Large intestine (tissue), 3 donors: ENCODE results near the gene KDM7A. TPM values are rescaled to one million over a fixed set of nuclear protein-coding genes. Genes with fewer than 3 reads are reported as not detected.

Experiments
- DNase-seq, 2 donors: peaks; one replicate each; pipeline versions ENCODE4 v3.0.0 to v3.0.0-alpha.2; 2013
- H3K27ac ChIP-seq: one replicate; pipeline ENCODE4 v1.5.1; 2013; ENCODE audit warnings: low read length
- H3K27me3 ChIP-seq: 2 replicates; pipeline ENCODE4 v1.6.1; 2013; ENCODE audit warnings: low read length; ENCODE audit not compliant: control insufficient read depth, insufficient read depth
- H3K36me3 ChIP-seq: 2 replicates; pipeline ENCODE4 v1.6.1; 2013; ENCODE audit warnings: low read length; ENCODE audit not compliant: control insufficient read depth, insufficient read depth
- H3K4me1 ChIP-seq: one replicate; pipeline ENCODE4 v1.6.1; 2013; ENCODE audit warnings: low read length; ENCODE audit not compliant: control insufficient read depth, insufficient read depth
- H3K4me3 ChIP-seq: one replicate; pipeline ENCODE4 v1.5.1; 2013; ENCODE audit warnings: low read length
- H3K9me3 ChIP-seq: one replicate; pipeline ENCODE4 v1.6.1; 2013; ENCODE audit warnings: mild to moderate bottlenecking, low read depth, low read length, moderate library complexity; ENCODE audit not compliant: control insufficient read depth
- WGBS: methylation state at CpG from one replicate; pipeline ENCODE4 v1.1.5; 2013; ENCODE audit warnings: low lambda C conversion rate; ENCODE audit not compliant: insufficient coverage; 5-methylcytosine and 5-hydroxymethylcytosine counted together
- polyA plus RNA-seq: library from polyadenylated mRNA; unstranded; fragments of 120-200 nt; gene quantifications from one replicate; pipeline ENCODE4 v1.2.1, GENCODE V29; 2013

The KDM7A gene
- polyA plus RNA-seq, 1 donor: 17.3 TPM

DNA sequence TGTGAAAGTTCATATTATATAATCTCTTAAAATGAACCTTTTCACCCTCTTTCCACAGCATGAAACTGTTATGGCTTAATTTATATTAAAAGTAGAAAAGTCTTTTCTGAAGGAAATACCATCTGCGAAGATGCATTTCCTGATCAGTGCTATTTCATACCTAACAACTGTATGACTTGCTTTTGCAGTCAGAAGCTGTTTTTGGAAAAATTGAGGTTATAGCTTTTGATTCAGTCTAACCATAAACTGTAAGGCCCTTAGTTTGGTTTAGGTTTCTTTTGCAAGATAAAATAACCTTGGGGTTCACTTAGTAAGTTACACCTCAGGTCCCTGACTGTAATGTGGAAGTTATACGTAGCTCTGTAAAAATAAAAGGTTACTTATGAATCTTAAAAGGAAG is 91.3 kb downstream of the KDM7A start:
- no peak overlapping the region for H3K27ac ChIP-seq
- H3K9me3 ChIP-seq: no peaks in the 10 kb centered on the region
- no CpG with 5 or more reads among the region's 2 CpGs for WGBS
- no peak for DNase-seq
- no peaks in the 10 kb centered on the region for H3K27me3 ChIP-seq
- H3K36me3 ChIP-seq: peaks cover 12% of the 10 kb centered on the region
- H3K4me1 ChIP-seq: no peaks in the 10 kb centered on the region
- H3K4me3 ChIP-seq: no peak overlapping the region

DNA sequence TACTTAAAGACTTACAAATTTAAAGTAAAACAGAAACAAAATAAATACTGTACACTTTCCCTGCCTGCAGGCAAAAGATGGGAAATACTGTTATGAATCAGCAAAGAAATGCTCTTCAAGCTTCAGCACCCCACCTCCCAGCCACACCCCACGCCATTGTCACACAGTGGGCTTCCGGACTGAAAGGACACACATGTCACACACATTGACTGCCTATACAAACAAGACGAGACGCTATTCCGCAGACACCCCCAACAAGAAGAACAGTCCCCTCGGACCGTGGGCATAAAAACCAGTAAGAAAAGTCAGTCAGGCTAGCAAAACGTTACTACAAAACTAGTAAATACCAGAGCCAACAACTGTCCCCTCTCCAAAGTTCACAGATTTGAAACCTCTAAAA is 91.8 kb downstream of the KDM7A start:
- WGBS: 67% methylated on average over 1 of the region's 8 CpGs
- H3K27me3 ChIP-seq: no peaks in the 10 kb centered on the region
- peaks cover 10% of the 10 kb centered on the region for H3K36me3 ChIP-seq
- H3K9me3 ChIP-seq: no peaks in the 10 kb centered on the region
- H3K4me3 ChIP-seq: no peak overlapping the region
- DNase-seq: no peak
- H3K4me1 ChIP-seq: no peaks in the 10 kb centered on the region
- H3K27ac ChIP-seq: no peak overlapping the region

DNA sequence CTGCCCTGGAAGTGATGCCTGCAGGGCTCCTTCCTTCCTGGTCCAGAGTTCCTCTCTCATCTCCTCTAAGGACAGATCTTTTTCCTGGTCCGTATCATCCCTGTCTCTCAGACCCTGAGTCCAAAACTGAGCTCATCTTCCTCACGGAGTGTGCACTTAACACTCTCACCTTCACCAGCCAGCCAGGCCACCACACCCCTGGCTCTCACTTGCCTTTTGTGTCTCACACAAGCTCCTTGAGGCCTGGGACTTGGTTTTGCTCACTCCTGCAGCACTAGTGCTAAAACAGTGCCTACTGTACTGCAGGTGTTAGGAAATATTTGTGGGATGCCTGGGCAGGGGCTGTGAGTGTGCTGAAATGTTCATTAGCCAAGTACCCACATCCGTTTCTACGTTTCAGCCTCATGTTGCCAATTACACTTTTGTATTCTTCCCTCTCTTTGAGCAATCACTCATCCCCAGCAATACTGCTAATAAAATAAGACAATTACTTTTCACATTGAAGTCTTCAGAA is 92.6 kb downstream of the KDM7A start:
- DNase-seq: no peak
- 92% methylated on average over 2 of the region's 4 CpGs for WGBS
- no peak overlapping the region for H3K4me3 ChIP-seq
- no peaks in the 10 kb centered on the region for H3K9me3 ChIP-seq
- H3K36me3 ChIP-seq: peaks cover 10% of the 10 kb centered on the region
- H3K27ac ChIP-seq: no peak overlapping the region
- no peaks in the 10 kb centered on the region for H3K27me3 ChIP-seq
- H3K4me1 ChIP-seq: no peaks in the 10 kb centered on the region

DNA sequence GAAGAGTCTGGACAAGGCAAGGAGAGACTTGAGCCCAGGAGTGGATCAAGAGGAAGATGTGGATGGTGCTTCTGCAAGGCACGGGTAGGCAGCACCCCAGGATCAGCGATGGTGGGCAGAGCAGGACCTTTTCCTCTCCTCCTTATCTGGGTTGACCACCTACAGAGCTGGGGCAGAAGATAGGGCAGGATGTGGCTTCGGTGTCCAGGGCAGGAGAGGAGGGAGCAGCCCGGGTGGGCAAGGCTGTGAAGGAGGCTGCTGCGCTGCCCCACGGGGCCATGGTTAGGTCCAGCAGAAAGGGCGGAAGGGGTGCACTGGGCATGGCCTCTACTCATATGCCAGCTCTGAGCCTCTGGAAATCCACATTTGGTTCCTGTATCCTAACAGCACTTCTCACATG is 94.0 kb downstream of the KDM7A start:
- Histone ChIP-seq H3K4me1 (peaks cover 6% of the 10 kb centered on the region), H3K9me3 (no peaks in the 10 kb centered on the region), H3K36me3 (peaks cover 6% of the 10 kb centered on the region), H3K27me3 (no peaks in the 10 kb centered on the region), H3K27ac (no peak overlapping the region), H3K4me3 (no peak overlapping the region)
- no CpG with 5 or more reads among the region's 7 CpGs for WGBS
- no peak for DNase-seq

DNA sequence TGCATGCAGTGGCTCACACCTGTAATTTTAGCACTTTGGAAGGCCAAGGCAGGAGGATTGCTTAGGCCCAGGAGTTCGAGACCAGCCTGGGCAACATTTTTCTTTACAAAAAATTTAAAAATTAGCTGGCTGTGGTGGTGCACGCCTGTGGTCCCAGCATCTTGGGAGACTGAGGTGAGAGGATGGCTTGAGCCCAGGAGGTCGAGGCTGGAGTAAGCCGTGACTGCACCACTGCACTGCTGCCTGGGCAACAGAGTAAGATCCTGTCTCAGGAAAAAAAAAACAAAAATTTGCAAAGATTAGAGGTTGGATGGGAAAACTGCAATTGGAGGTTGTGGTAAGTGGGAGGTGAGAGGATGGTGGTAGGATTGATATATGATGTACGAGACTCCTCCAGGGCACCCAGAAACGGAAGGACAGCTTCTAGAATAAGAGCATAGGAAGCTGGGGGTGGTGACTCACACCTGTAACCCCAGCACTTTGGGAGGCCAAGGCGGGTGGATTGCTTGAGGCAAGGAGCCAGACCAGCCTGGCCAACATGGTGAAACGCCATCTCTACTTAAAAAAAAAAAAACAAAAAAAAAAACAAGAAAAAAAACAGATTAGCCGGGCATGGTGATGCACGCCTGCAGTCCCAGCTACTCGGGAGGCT is 94.9 kb downstream of the KDM7A start:
- WGBS: 100% methylated on average over 2 of the region's 11 CpGs
- H3K36me3 ChIP-seq: peaks cover 3% of the 10 kb centered on the region
- H3K27me3 ChIP-seq: no peaks in the 10 kb centered on the region
- DNase-seq: no peak
- no peak overlapping the region for H3K27ac ChIP-seq
- no peaks in the 10 kb centered on the region for H3K9me3 ChIP-seq
- peaks cover 6% of the 10 kb centered on the region for H3K4me1 ChIP-seq
- no peak overlapping the region for H3K4me3 ChIP-seq

DNA sequence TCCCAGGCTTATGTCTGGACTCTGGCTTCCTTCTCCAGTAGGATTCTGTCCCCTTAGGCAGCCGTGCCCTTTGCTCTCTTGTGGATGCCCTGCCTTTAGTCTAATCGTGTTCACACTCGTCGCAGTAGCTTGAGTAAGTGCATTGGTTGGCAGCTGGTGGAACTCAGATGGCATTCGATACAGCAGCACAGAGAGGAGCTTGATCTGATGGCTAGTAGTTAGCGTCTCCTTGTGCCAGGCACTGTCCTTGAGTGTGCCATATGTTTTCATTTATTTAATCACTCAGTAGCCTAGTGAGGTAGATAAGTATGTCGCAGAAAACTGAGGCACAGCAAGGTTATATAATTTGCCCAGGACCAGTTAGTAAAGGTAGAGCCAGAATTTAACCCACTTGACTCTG is 95.9 kb downstream of the KDM7A start:
- WGBS: no CpG with 5 or more reads among the region's 7 CpGs
- Histone ChIP-seq H3K36me3 (no peaks in the 10 kb centered on the region), H3K27me3 (no peaks in the 10 kb centered on the region), H3K9me3 (no peaks in the 10 kb centered on the region), H3K27ac (no peak overlapping the region), H3K4me1 (peaks cover 6% of the 10 kb centered on the region), H3K4me3 (no peak overlapping the region)
- no peak for DNase-seq

DNA sequence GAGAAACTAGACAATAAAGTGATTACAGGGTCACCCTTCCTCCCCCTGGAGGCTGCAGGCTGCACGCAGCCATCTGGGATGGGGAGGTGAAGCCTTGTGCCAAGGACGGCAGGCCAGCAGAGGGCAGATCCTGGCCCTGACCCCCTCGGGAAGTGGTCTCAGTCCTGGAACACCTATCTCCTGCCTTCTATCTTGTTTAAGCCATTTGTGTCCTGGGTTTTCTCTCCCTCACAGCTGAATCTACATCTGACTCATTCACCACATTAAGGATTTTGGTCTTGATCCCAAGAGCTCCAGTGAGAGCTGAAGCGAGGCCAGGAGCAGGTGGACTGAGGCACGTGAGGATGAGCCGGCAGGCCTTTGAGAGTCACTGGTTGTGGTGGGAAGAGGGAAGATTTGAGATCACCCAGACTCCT is 97.7 kb downstream of the KDM7A start:
- no peak overlapping the region for H3K27ac ChIP-seq
- 80% methylated on average over 1 of the region's 6 CpGs for WGBS
- no peak overlapping the region for H3K4me3 ChIP-seq
- H3K9me3 ChIP-seq: no peaks in the 10 kb centered on the region
- H3K36me3 ChIP-seq: no peaks in the 10 kb centered on the region
- no peaks in the 10 kb centered on the region for H3K27me3 ChIP-seq
- peak in 1 of 2 donors; percentile 30 for DNase-seq
- H3K4me1 ChIP-seq: peaks cover 6% of the 10 kb centered on the region

DNA sequence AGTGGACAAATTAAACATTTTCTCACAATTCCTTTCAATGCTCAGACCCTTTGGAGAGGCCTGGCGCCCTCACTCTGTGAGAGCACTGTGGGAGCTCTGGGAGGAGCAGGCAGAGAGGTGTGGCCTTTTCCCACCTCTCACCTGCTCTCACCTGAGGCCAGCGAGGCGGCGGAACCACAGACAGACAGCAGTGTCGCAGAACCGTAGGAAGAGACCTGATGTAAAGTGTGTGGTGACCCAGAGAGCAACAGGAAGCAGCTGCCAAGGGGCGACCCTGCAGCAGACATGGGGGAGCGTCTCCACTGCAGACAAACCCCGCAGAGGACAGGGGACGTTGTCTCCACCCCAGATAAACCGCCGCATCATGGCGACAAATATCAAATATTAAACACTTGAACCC is 98.4 kb downstream of the KDM7A start:
- Histone ChIP-seq H3K27ac (no peak overlapping the region), H3K27me3 (no peaks in the 10 kb centered on the region), H3K9me3 (no peaks in the 10 kb centered on the region), H3K4me3 (no peak overlapping the region), H3K36me3 (no peaks in the 10 kb centered on the region), H3K4me1 (peaks cover 6% of the 10 kb centered on the region)
- DNase-seq: no peak
- WGBS: no CpG with 5 or more reads among the region's 13 CpGs

DNA sequence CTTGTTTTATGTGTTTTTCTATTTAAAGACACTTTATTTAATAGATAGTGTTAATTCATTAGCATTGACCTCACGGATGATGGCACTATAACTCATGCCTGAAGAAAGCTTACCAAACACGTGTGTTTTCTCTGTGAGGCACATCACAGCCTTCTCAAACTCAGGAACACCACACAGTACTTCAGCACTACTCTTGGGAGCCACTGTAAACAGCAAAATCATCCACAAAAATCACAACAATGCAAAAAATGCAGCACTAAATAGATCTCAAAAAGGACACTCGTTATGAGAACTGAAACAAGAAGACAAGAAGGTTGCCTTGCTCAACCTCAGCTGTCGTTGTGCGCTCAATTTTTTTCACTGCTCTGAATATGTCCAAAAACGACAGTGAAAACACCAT is 102.0 kb downstream of the KDM7A start:
- H3K36me3 ChIP-seq: no peaks in the 10 kb centered on the region
- H3K9me3 ChIP-seq: no peaks in the 10 kb centered on the region
- DNase-seq: no peak
- H3K4me3 ChIP-seq: no peak overlapping the region
- WGBS: no CpG with 5 or more reads among the region's 6 CpGs
- H3K4me1 ChIP-seq: peaks cover 6% of the 10 kb centered on the region
- no peak overlapping the region for H3K27ac ChIP-seq
- no peaks in the 10 kb centered on the region for H3K27me3 ChIP-seq

DNA sequence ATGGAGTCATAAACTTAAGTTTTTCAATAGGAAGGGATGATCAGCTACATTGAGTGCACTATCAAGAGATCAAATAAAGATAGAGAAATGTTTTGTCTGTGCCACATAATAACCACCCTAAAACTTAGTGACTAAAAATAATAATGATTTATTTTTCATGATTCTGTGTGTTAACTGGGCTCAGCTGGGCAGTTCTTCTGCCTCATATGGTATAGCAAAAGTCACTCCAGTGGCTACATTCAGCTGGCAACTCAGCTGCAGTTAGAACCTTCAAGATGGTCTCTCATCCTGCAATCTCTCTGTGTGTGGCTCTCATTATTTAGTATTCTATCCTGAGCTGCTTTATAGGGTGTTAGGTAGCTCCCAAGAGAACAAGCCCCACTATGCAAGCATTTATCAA is 106.2 kb downstream of the KDM7A start:
- no peaks in the 10 kb centered on the region for H3K4me1 ChIP-seq
- H3K4me3 ChIP-seq: no peak overlapping the region
- no peak for DNase-seq
- no peaks in the 10 kb centered on the region for H3K36me3 ChIP-seq
- H3K27me3 ChIP-seq: no peaks in the 10 kb centered on the region
- no peak overlapping the region for H3K27ac ChIP-seq
- peaks cover 4% of the 10 kb centered on the region for H3K9me3 ChIP-seq

DNA sequence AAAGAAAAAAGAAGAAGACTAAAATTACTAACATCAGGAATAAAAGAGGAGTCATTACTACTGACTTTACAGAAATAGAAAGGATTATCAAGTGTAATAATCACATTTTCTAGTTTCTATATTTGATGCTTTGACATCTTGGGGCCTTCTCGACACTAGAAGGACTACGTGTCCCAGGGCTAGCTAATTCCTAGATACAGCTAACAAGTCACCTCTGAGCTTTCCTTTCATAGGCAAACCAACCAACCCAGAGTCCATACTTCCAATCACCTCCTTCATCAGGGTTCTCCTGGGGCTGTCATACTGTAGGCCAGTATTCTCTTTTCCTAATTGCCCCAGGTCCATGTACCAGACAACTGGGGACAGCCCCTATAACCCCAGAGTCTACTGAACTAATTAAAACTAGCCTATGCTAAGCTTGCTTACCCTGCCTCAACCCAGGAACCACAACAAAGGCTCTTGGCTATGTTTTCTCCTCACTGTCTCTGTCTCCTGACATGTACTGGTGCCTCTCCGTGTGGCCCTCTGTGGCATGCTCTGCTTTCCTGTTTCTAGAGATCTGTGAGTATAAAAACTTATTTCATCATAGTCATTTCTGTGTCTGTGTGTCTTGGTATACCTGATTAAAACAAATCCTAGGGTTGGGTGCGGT is 107.4 kb downstream of the KDM7A start:
- peaks cover 4% of the 10 kb centered on the region for H3K9me3 ChIP-seq
- no peaks in the 10 kb centered on the region for H3K36me3 ChIP-seq
- no peaks in the 10 kb centered on the region for H3K27me3 ChIP-seq
- no peaks in the 10 kb centered on the region for H3K4me1 ChIP-seq
- no peak overlapping the region for H3K4me3 ChIP-seq
- DNase-seq: no peak
- H3K27ac ChIP-seq: no peak overlapping the region
- WGBS: 80% methylated on average over 1 of the region's 4 CpGs
